Left renal pelvis (tissue), 4 donors: Measurements from ENCODE around the gene CD36. TPM values are rescaled to one million over a fixed set of nuclear protein-coding genes. Genes with fewer than 3 reads are reported as not detected.
"Not testable (repeated sequence)": the region's sequence is repeated elsewhere in the genome, so short reads cannot be mapped to it uniquely, and the experiment has no call there.

Source experiments
- DNase-seq, 4 donors: peaks; one replicate each; pipeline ENCODE4 v3.0.0-alpha.2; 2013; ENCODE audit warnings: low read depth in 4 of 4, low spot score in 3 of 4
- polyA plus RNA-seq, 4 donors: library from polyadenylated mRNA; unstranded; fragments of 120-200 nt; gene quantifications; one replicate each; pipeline ENCODE4 v1.2.1, GENCODE V29; 2013; ENCODE audit not compliant: insufficient read length in 4 of 4

The CD36 gene
- polyA plus RNA-seq, 4 donors = 24.5 to 152 (median 35.6) TPM

GRCh38 chr7:80649011-80649410, 10.6 kb downstream of the CD36 start:
- DNase-seq = no peak

- no peak for DNase-seq
Measured at GRCh38 chr7:80650030-80650429, 11.6 kb downstream of the CD36 start.

- no peak for DNase-seq
Measured at GRCh38 chr7:80651471-80651870, 13.0 kb downstream of the CD36 start.

GRCh38 chr7:80653244-80653643, 14.8 kb downstream of the CD36 start:
- no peak for DNase-seq

- DNase-seq = no peak
Measured at GRCh38 chr7:80654887-80655340, 16.5 kb downstream of the CD36 start.

GRCh38 chr7:80656029-80656428, 17.6 kb downstream of the CD36 start:
- no peak for DNase-seq

GRCh38 chr7:80659120-80660055, 20.9 kb downstream of the CD36 start:
- no peak for DNase-seq

- DNase-seq = no peak
Measured at GRCh38 chr7:80660939-80661338, 22.5 kb downstream of the CD36 start.

- DNase-seq = no peak
Measured at GRCh38 chr7:80661729-80662128, 23.3 kb downstream of the CD36 start.

GRCh38 chr7:80662252-80662651, 23.8 kb downstream of the CD36 start:
- no peak for DNase-seq

GRCh38 chr7:80665526-80665925, 27.1 kb downstream of the CD36 start:
- no peak for DNase-seq

GRCh38 chr7:80666376-80666775, 27.9 kb downstream of the CD36 start:
- no peak for DNase-seq

- not testable (repeated sequence) for DNase-seq
Measured at GRCh38 chr7:80669367-80669766, 30.9 kb downstream of the CD36 start.

- DNase-seq = no peak
Measured at GRCh38 chr7:80671744-80672143, 33.3 kb downstream of the CD36 start.

- DNase-seq = no peak
Measured at GRCh38 chr7:80675090-80675489, 36.6 kb downstream of the CD36 start.

- no peak for DNase-seq
Measured at GRCh38 chr7:80676404-80676803, 38.0 kb downstream of the CD36 start.

- no peak for DNase-seq
Measured at GRCh38 chr7:80677629-80678028, 39.2 kb downstream of the CD36 start.

- DNase-seq = no peak
Measured at GRCh38 chr7:80678707-80679106, 40.3 kb downstream of the CD36 start.

GRCh38 chr7:80679921-80680907, 41.8 kb downstream of the CD36 start:
- DNase-seq = no peak

GRCh38 chr7:80681272-80681885, 42.9 kb downstream of the CD36 start:
- DNase-seq = no peak

GRCh38 chr7:80682744-80683143, 44.3 kb downstream of the CD36 start:
- DNase-seq = no peak
